Transverse colon (tissue), 4 donors: Measurements from ENCODE around the gene KCNK13.

Experiments
- CTCF ChIP-seq, 5 experiments: fragments of 200-600 bp in 3 of 5; fragments of 450-650 bp in 2 of 5; sonication (generic) in 3 of 5; IDR thresholded peaks; 1 replicate in 2 of 5; 2 replicates in 3 of 5; pipeline ENCODE4 v1.5.1; 2016 to 2017; ENCODE audit warnings: antibody characterized with exemption in 5 of 5, inconsistent platforms in 3 of 5, mild to moderate bottlenecking in 2 of 5, moderate library complexity in 1 of 5
- EP300 ChIP-seq: sonication (generic); formaldehyde crosslinking; IDR thresholded peaks from one replicate; pipeline ENCODE4 v1.6.1; 2017; ENCODE audit warnings: antibody characterized with exemption, low read depth
- POLR2A ChIP-seq: fragments of 450-650 bp; IDR thresholded peaks from one replicate; pipeline ENCODE4 v1.6.1; 2016; ENCODE audit warnings: antibody characterized with exemption, mild to moderate bottlenecking, moderate library complexity
- POLR2AphosphoS5 ChIP-seq, 3 donors: sonication (generic); formaldehyde crosslinking; IDR thresholded peaks; one replicate each; pipeline ENCODE4 v1.6.1; 2016; ENCODE audit warnings: antibody characterized with exemption in 3 of 3

DNA sequence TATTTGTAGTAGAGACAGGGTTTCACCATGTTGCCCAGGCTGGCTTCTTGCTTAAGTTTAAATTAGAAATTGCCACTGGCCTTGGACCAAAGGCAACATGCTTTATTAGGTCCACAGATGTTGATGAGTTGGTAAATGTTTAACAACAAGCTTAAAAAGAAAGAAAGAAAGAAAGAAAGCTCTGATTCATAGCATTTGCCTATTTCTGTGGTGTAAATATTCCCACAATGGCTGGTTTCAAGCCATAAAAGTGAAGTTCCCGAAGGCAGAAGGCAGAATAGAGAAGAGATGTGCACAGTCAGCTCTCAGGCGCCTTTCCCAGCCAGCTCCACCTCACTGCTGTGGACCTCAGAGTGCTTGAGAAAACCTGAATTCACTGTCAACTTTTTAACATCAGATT is 26.4 kb downstream of the KCNK13 start:
- TF ChIP-seq EP300, result no peak
- TF ChIP-seq CTCF (IDR thresholded peaks at IDR 0.05), result no peak
- no peak for TF ChIP-seq POLR2A
- no peak for TF ChIP-seq POLR2AphosphoS5 (IDR thresholded peaks at IDR 0.05)
